ENCODE data around the gene EYA2. TPM values are rescaled to one million over a fixed set of nuclear protein-coding genes. Genes with fewer than 3 reads are reported as not detected.

Gene EYA2
- total RNA-seq, 4 donors from 2014 or later = 0.60 to 4.0 (median 0.99) TPM

DNA sequence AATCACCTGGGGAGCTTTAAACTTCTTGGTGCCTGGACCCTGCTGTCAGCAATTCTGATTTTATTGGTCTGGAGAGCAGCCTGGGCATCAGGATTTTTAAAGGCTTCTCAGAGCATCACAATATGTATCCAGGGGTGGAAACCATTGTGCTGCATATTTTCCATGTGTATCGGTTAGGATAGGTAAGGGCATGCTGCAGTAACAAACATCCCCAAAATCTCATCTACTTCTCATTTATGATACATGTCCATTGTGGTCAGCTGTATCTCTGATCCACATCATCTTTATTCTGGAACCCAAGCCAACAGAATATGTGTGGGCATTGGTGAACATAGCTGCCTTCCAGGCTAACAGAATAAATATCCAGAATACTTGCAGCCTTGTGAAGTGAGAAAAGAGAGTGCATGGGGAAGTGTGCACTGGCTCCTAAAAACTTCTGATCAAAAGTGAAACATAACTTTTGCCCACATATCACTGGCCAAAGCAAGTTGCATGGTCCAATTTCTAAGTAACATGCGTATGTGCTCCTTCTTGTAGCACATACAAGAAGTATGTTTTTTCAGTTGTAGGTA lies 246.8 kb downstream of the EYA2 start:
- Histone ChIP-seq H3K4me3 (no peak overlapping the region), H3K4me1 (no peaks in the 10 kb centered on the region), H3K9me3 (no peaks in the 10 kb centered on the region), H3K27ac (no peak overlapping the region), H3K27me3 (no peaks in the 10 kb centered on the region), H3K36me3 (no peaks in the 10 kb centered on the region)
- intact Hi-C loops (cut with DNase I; ENCODE audit: low total_unique reads) (no loop called here), in situ Hi-C loops (cut with MboI; ENCODE audit: low sequenced_read_pairs in 4 of 4) (loop anchor here in 1 of 4 donors (25.0 kb wide), 1 partner anchor 379 kb away; no protein-coding TSS in a partner anchor)
- TF ChIP-seq POLR2A (IDR thresholded peaks at IDR 0.05) = no peak
- TF ChIP-seq, protein P1, sequence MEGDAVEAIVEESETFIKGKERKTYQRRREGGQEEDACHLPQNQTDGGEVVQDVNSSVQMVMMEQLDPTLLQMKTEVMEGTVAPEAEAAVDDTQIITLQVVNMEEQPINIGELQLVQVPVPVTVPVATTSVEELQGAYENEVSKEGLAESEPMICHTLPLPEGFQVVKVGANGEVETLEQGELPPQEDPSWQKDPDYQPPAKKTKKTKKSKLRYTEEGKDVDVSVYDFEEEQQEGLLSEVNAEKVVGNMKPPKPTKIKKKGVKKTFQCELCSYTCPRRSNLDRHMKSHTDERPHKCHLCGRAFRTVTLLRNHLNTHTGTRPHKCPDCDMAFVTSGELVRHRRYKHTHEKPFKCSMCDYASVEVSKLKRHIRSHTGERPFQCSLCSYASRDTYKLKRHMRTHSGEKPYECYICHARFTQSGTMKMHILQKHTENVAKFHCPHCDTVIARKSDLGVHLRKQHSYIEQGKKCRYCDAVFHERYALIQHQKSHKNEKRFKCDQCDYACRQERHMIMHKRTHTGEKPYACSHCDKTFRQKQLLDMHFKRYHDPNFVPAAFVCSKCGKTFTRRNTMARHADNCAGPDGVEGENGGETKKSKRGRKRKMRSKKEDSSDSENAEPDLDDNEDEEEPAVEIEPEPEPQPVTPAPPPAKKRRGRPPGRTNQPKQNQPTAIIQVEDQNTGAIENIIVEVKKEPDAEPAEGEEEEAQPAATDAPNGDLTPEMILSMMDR (IDR thresholded peaks at IDR 0.05 in 4 of 5, conservative IDR thresholded peaks at IDR 0.05 in 1 of 5) = no peak
- DNase-seq (no peak), ATAC-seq (no peak)

DNA sequence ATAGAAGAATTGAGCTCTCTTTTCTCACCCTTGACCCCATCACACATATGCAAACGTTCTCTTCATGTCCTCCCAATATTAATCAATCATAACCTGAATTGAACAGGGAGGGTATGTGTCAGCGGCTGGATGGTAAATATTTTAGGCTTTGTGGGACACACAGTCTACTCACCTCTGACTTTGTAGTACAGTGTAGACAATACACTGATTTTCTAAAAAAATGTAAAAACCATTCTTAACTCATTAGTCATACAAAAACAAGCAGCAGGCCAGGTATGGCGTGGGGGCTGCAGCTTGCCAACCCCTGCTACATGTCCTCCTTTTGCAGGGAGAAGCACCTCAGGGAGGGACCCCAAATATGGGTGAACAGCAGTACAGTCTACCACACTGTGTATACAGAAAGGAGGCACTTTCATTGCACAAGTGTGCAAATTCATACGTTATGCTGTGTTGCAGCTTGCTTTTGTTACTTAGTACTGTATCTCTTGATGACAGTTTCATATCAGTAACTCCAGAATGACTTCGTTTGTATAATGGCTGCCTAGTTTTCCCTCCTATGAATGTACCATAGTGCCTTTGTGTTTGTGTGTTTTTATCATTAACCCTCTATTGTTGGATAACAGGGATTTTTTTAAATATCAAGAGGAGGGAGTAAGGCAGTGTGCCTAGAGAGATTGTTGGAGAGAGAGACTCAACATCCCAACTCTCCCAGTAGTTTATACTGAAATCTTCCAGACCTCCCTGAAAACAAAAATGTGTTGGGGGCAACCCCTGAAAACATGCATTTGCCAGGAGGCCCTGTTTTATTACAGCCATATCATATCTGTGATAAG lies 247.5 kb downstream of the EYA2 start:
- Histone ChIP-seq H3K27ac (no peak overlapping the region), H3K4me1 (no peaks in the 10 kb centered on the region), H3K36me3 (no peaks in the 10 kb centered on the region), H3K27me3 (no peaks in the 10 kb centered on the region), H3K9me3 (no peaks in the 10 kb centered on the region), H3K4me3 (no peak overlapping the region)
- intact Hi-C loops (cut with DNase I; ENCODE audit: low total_unique reads) = no loop called here
- no peak for TF ChIP-seq POLR2A (IDR thresholded peaks at IDR 0.05)
- TF ChIP-seq, protein P1 (IDR thresholded peaks at IDR 0.05 in 4 of 5, conservative IDR thresholded peaks at IDR 0.05 in 1 of 5) = no peak
- no peak for ATAC-seq
- in situ Hi-C loops (cut with MboI; ENCODE audit: low sequenced_read_pairs in 4 of 4) = loop anchor here in 1 of 4 donors (25.0 kb wide), 1 partner anchor 380 kb away; no protein-coding TSS in a partner anchor
- DNase-seq = no peak

DNA sequence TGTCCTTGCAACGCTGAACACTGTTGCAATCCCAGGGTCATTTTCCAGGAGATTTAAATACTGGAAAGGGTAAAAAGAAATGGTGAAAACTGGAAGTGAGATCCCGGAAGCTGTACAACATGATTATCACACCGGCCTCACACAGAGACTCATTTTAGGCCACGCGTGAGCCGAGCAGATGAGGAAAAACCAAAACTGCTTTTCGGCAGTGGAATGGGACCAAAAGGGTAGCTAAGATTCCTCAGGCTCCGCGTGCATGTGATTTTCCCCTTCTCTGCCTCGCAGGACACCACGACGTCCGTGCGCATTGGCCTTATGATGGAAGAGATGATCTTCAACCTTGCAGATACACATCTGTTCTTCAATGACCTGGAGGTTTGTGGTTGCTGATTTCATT lies 248.1 kb downstream of the EYA2 start:
- intact Hi-C loops (cut with DNase I; ENCODE audit: low total_unique reads) = no loop called here
- TF ChIP-seq POLR2A (IDR thresholded peaks at IDR 0.05) = no peak
- TF ChIP-seq, protein P1 (IDR thresholded peaks at IDR 0.05 in 4 of 5, conservative IDR thresholded peaks at IDR 0.05 in 1 of 5) = no peak

DNA sequence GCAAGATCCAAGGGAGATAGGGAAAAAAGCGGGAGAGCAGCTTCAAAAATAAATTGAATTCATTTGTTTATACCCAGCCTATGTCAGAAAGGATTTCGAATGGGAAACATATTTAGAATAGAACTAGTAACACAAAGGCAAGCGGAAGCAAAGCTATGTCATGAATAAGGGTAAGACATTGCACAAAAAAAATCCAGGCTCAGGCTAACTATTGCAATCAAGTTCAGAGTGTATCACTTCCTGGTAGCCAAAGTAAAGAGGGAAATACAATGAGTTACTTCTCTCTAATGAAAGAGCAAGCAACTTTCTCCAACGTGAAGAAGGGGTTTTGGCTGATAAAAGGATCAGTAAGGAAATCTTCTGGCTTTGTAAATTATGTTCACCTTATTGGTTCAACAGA lies 249.0 kb downstream of the EYA2 start:
- Histone ChIP-seq H3K4me3 (no peak overlapping the region), H3K4me1 (no peaks in the 10 kb centered on the region), H3K27me3 (no peaks in the 10 kb centered on the region), H3K36me3 (no peaks in the 10 kb centered on the region), H3K27ac (no peak overlapping the region), H3K9me3 (no peaks in the 10 kb centered on the region)
- no peak for TF ChIP-seq POLR2A (IDR thresholded peaks at IDR 0.05)
- TF ChIP-seq, protein P1 (IDR thresholded peaks at IDR 0.05 in 4 of 5, conservative IDR thresholded peaks at IDR 0.05 in 1 of 5) = no peak
- DNase-seq = no peak
- no peak for ATAC-seq
- intact Hi-C loops (cut with DNase I; ENCODE audit: low total_unique reads) = no loop called here
- in situ Hi-C loops (cut with MboI; ENCODE audit: low sequenced_read_pairs in 4 of 4) = loop anchor here in 1 of 4 donors (25.0 kb wide), 1 partner anchor 381 kb away; no protein-coding TSS in a partner anchor

More for the DNA sequence above, 248.1 kb downstream of the EYA2 start:
- Histone ChIP-seq H3K9me3 (no peaks in the 10 kb centered on the region), H3K4me1 (no peaks in the 10 kb centered on the region), H3K27me3 (no peaks in the 10 kb centered on the region), H3K36me3 (no peaks in the 10 kb centered on the region), H3K27ac (no peak overlapping the region), H3K4me3 (no peak overlapping the region)
- DNase-seq (no peak), ATAC-seq (no peak)
- in situ Hi-C loops (cut with MboI; ENCODE audit: low sequenced_read_pairs in 4 of 4) = loop anchor here in 1 of 4 donors (25.0 kb wide), 1 partner anchor 380 kb away; no protein-coding TSS in a partner anchor
